Activated naive CD8-positive, alpha-beta T cell treated with anti-CD3 and anti-CD28 coated beads, Interleukin-2, amount 50 U/mL, for 24 hours (primary cell): ENCODE measurements around the gene OR2AT4.

Source experiments
- ATAC-seq: fragments of 150-1000 bp; cut with Tn5 transposase; one replicate; pipeline ENCODE4 v1.10.0; 2021
- DNase-seq: peaks from one replicate; pipeline ENCODE4 v3.0.0; 2021
- H3K27ac Mint-ChIP-seq: one replicate; pipeline ENCODE4 v1.8.0; 2021; ENCODE audit warnings: mild to moderate bottlenecking, mixed read lengths
- H3K27me3 Mint-ChIP-seq: one replicate; pipeline ENCODE4 v1.8.0; 2021; ENCODE audit warnings: mixed read lengths
- H3K36me3 Mint-ChIP-seq: one replicate; pipeline ENCODE4 v1.8.0; 2021; ENCODE audit warnings: low read depth, mixed read lengths
- H3K4me1 Mint-ChIP-seq: one replicate; pipeline ENCODE4 v1.8.0; 2021; ENCODE audit warnings: mixed read lengths
- H3K4me3 Mint-ChIP-seq: one replicate; pipeline ENCODE4 v1.8.0; 2021; ENCODE audit warnings: mild to moderate bottlenecking, moderate library complexity, mixed read lengths
- H3K9me3 Mint-ChIP-seq: one replicate; pipeline ENCODE4 v1.8.0; 2021; ENCODE audit warnings: mixed read lengths

Gene OR2AT4

DNA sequence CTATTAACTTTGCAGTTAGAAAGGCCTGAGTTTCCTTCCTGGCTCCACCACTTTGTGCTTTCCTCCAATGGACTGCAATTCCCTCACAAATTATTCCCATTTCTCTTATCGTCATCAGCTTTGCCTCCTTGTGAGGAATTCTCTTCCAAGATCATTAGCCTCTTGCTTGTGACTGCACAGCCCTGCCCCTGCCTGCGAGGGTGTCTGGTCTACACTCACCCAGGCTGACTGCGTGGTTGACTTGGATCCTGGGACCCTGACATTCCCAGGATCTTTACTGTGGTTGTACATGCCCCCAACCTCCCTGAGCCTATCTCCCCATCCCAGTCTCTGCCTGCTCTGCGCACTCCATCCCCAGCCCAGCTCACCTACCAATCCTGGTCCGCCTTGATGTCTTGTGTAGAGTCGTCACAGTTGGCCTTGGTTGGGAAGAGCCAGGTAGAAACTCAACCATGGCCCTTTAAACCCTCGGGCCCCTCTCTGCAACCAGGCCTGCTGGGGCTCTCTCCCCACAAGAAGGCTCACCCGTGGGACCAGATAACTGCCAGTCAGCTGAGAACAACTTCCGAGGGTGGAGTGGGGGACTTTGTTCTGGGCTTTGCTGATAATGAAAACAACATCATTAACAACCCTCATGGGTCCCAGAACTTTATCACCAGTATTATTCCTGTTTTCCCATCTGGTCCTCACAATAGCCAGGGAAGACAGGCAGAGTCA is at the start of gene OR2AT4:
Gene OR2AT4, minus strand, starts transcription at position 421 of the 717 bp plus-strand sequence.
- no peak within 1 kb of the TSS for H3K4me3 Mint-ChIP-seq
- peaks cover 9% of the 10 kb centered on the region for H3K4me1 Mint-ChIP-seq
- DNase-seq (no peak), ATAC-seq (no peak)
- H3K9me3 Mint-ChIP-seq = peaks cover 6% of the 10 kb centered on the region
- no peak within 1 kb of the TSS for H3K27ac Mint-ChIP-seq
- H3K36me3 Mint-ChIP-seq = no peaks in the 10 kb centered on the region
- H3K27me3 Mint-ChIP-seq = peaks cover 42% of the 10 kb centered on the region

GRCh38 chr11:75145972-75146519 is 49.4 kb upstream of the OR2AT4 start:
- H3K27ac Mint-ChIP-seq = no peak overlapping the region
- no peaks in the 10 kb centered on the region for H3K9me3 Mint-ChIP-seq
- H3K4me1 Mint-ChIP-seq = peaks cover 24% of the 10 kb centered on the region
- H3K36me3 Mint-ChIP-seq = no peaks in the 10 kb centered on the region
- H3K27me3 Mint-ChIP-seq = peaks cover 7% of the 10 kb centered on the region
- no peak for ATAC-seq
- H3K4me3 Mint-ChIP-seq = no peak overlapping the region
- DNase-seq = no peak

DNA sequence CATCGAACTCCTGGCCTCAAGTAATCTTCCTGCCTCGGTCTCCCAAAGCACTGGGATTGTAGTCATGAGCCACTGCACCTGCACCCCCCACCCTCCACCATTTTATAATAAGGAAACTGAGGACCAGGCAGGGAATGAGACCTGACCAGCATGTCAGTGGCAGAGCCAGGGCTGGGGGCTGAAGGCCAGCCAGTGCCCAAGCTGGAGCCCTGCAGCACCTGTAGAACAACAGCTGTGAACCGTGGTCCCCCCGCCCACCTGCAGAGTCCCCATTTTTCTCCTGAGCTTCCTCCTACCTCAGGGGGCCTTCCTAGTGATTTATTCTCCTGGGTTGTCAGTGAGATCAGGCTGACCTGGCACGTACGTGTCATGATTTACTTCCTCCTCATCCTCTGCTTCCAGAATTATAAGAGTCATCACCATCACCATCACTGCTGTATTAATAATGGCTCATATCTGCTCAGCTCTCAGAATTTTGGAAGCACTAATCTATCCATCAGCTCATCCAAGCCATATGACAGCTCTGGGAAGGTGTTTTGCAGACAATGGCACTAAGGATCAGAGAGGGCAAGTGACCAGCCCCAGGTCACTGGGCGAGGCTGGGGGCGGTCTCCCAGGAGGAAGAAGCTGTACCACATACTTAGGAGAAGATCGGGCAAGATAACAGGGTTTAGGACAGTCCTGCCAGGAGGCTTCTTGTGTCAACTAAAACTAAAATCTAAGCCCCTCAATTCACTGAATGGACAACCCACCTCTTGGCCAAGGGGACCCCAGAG is 48.7 kb upstream of the OR2AT4 start:
- peak overlapping the region; percentile 17 for H3K27ac Mint-ChIP-seq

DNA sequence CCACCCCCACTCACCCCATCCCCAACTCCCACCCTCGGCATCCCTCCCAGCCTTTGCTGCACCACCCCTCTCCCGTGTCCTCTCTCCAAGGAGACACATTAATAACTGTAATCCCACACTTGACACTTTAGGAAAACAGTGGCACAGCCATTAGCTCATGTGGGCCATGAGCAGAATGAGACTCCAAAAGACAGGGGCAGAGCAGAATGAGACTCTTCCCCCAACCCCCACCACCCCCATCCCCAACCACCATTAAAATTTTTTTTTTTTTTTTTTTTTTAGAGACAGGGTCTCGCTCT is 48.0 kb upstream of the OR2AT4 start:
- H3K4me1 Mint-ChIP-seq = peaks cover 24% of the 10 kb centered on the region

More for the DNA sequence above, 48.7 kb upstream of the OR2AT4 start:
- H3K27me3 Mint-ChIP-seq = peaks cover 3% of the 10 kb centered on the region
- peaks cover 24% of the 10 kb centered on the region for H3K4me1 Mint-ChIP-seq
- no peaks in the 10 kb centered on the region for H3K9me3 Mint-ChIP-seq
- no peaks in the 10 kb centered on the region for H3K36me3 Mint-ChIP-seq
- H3K4me3 Mint-ChIP-seq = no peak overlapping the region
- ATAC-seq (no peak), DNase-seq (no peak)

GRCh38 chr11:75143420-75143731 is 46.7 kb upstream of the OR2AT4 start:
- Mint-ChIP-seq H3K9me3 (no peaks in the 10 kb centered on the region), H3K27ac (peak overlapping the region; percentile 63), H3K27me3 (peaks cover 6% of the 10 kb centered on the region), H3K4me3 (peak overlapping the region; percentile 41), H3K4me1 (peaks cover 24% of the 10 kb centered on the region), H3K36me3 (no peaks in the 10 kb centered on the region)
- ATAC-seq (no peak), DNase-seq (no peak)

More for the DNA sequence above, 48.0 kb upstream of the OR2AT4 start:
- H3K27me3 Mint-ChIP-seq = peaks cover 4% of the 10 kb centered on the region
- no peaks in the 10 kb centered on the region for H3K36me3 Mint-ChIP-seq
- no peak for ATAC-seq
- H3K27ac Mint-ChIP-seq = no peak overlapping the region
- no peak overlapping the region for H3K4me3 Mint-ChIP-seq
- DNase-seq = no peak
- no peaks in the 10 kb centered on the region for H3K9me3 Mint-ChIP-seq

DNA sequence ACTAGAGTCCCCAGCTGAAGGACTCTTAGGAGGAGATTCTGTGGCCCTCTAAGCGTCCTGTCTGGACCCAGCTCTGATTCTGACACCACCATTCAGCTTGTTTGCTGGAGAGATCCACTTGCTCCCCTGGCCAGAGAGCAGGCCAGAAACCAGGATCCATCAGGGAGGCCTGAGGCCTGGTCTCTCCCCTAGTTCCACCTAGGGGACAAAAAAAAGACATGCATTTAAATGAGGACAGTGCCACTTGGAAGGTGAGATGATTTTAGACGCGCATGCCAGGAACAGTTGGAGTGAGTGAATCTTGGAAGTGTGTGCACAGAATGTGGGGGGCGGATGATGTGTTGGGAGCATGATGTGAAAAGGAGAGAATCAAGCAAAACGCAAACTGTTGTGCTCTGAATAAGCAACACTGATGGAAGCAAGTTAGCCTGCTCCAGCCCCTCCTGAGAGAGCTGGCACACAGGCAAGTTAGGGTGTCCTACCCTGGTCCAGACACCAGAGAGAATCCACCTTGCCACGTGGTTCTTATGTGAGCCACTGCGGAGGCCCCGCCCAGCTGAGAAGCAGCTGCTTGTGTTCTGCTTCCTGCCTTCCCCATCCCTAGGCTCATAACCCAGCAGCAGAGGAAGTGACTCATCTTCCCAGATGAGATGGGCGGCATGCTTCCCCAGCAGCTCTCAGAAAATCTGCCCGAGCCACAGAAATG is 46.2 kb upstream of the OR2AT4 start:
- peak overlapping the region; percentile 41 for H3K4me3 Mint-ChIP-seq
- DNase-seq (peak; percentile 71), ATAC-seq (peak; percentile 95)
- H3K9me3 Mint-ChIP-seq = no peaks in the 10 kb centered on the region
- peaks cover 8% of the 10 kb centered on the region for H3K27me3 Mint-ChIP-seq
- H3K36me3 Mint-ChIP-seq = no peaks in the 10 kb centered on the region
- peaks cover 24% of the 10 kb centered on the region for H3K4me1 Mint-ChIP-seq
- H3K27ac Mint-ChIP-seq = peak overlapping the region; percentile 70

DNA sequence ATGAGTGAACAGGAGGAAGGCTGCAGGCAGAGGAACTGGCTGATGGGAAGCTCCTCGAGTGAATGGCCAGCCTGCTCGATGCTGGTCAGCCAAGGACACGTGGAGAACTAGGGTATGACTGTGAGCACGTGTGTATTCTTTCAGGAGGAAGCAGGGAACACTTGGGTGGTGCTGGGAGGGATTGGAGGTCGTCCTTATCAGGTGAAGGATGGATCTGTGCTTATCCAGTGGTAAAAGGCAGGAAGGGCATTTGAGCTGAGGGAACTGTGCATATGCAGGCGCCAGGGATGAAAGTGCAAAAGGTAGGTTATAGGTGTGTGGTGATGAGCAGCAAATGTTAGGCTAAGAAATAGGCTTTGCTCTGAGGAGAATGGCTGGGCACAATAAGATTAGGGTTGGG is 44.5 kb upstream of the OR2AT4 start:
- no peak for ATAC-seq

DNA sequence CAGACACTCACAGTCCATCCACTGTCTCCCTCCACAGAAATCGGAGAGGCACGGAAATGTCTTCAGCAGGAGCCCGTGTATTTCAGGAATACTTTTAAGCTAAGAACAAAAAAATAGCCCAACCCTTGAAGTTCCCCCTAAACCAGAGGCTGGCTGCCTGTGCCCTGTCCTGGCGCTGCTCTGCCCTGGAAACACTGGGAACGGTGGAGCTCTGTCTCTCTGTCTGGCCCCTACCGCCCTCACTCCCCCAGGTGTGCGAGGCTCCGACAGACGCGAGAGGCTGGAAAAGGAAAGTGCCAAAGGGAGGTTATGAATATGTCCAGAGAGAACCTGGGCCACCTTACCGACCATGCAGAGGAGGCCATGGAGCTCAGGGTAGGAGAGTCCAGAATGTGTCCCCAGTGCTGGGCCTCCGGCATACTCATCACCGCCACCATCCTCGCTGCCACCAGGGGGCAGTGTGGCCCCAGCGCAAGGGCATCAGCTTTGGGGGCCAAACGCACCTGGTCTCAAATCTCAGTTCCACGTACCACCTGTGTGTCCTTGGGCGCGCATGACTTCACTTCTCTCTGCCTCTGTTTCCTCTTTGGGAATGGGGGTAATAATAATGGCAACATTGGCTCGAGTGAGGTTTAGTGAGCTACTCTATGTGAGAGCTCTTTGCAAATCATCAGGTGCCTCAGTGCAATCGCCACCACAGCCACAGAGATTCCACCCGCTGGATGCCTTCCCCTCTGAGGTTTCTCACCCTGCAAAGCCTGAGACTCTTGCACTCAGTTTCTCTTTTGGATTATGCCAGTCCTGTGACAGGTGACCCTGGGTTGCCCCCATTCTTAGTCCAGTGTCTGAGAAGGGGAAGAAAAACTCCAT is 43.8 kb upstream of the OR2AT4 start:
- Mint-ChIP-seq H3K36me3 (no peaks in the 10 kb centered on the region), H3K27me3 (peaks cover 8% of the 10 kb centered on the region), H3K27ac (no peak overlapping the region), H3K4me1 (peaks cover 24% of the 10 kb centered on the region), H3K9me3 (no peaks in the 10 kb centered on the region), H3K4me3 (no peak overlapping the region)
- peak; percentile 82 for DNase-seq
- peak; percentile 38 for ATAC-seq

More for the DNA sequence above, 44.5 kb upstream of the OR2AT4 start:
- no peak for DNase-seq
- Mint-ChIP-seq H3K27me3 (peaks cover 9% of the 10 kb centered on the region), H3K36me3 (no peaks in the 10 kb centered on the region), H3K4me1 (peaks cover 24% of the 10 kb centered on the region), H3K4me3 (no peak overlapping the region), H3K27ac (no peak overlapping the region), H3K9me3 (no peaks in the 10 kb centered on the region)

- Mint-ChIP-seq H3K27me3 (peaks cover 14% of the 10 kb centered on the region), H3K4me3 (no peak overlapping the region), H3K27ac (no peak overlapping the region), H3K4me1 (no peaks in the 10 kb centered on the region), H3K36me3 (no peaks in the 10 kb centered on the region), H3K9me3 (no peaks in the 10 kb centered on the region)
- DNase-seq (no peak), ATAC-seq (no peak)
Observed at GRCh38 chr11:75135651-75136050, 39.0 kb upstream of the OR2AT4 start.

DNA sequence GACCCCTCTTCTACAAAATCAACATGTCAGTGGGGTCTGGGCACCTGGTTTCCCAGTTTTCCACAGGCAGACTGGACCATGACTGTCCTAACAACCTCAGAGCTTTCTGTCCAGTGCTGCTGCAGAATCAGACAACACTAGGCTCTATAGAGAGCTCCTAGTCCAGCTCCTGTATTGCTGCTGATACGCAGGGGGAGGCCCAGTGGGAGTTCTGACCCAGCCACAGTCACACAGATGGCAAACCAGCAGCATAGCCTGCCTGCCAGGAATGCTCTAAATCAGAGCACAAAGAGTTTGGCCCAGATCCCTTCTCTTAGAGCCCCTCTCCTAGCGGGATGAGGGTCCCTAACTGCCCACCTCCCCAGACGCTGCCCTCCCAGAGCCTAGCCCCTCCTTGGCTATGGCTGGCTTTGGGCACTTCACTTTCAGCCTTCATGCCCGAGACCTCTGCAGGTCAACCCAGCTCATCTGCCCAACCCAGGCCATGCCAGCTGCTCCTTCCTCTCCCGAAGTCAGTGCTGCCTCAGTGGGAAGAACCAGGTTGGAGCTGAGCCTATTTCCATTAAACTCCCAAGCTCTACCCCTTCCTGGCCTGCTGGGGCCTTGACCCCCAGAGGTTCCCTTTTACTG is 38.5 kb upstream of the OR2AT4 start:
- Mint-ChIP-seq H3K9me3 (no peaks in the 10 kb centered on the region), H3K4me1 (no peaks in the 10 kb centered on the region), H3K36me3 (no peaks in the 10 kb centered on the region), H3K27me3 (peaks cover 12% of the 10 kb centered on the region), H3K27ac (no peak overlapping the region), H3K4me3 (no peak overlapping the region)
- no peak for DNase-seq
- ATAC-seq = no peak

GRCh38 chr11:75133976-75134375 is 37.3 kb upstream of the OR2AT4 start:
- DNase-seq = no peak
- no peaks in the 10 kb centered on the region for H3K4me1 Mint-ChIP-seq

DNA sequence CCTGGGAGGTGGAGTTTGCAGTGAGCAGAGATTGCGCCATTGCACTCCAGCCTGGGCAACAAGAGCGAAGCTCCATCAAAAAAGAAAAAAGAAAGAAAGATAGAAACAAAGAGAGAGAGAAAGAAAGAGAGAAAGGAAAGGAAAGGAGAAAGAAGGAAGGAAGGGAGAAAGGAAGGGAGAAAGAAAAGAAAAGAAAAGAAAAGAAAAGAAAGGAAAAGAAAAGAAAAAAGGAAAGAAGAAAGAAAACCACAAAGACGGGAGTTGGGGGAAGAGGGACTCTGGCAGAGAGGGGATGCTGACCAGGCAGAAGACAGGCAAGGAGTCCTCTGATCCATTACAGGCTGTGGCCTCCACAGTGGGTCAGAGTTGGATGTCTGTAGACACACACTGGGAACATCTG is 35.4 kb upstream of the OR2AT4 start:
- ATAC-seq (no peak), DNase-seq (no peak)
- H3K27ac Mint-ChIP-seq = no peak overlapping the region
- H3K4me1 Mint-ChIP-seq = no peaks in the 10 kb centered on the region
- no peaks in the 10 kb centered on the region for H3K9me3 Mint-ChIP-seq
- peaks cover 22% of the 10 kb centered on the region for H3K27me3 Mint-ChIP-seq
- H3K4me3 Mint-ChIP-seq = no peak overlapping the region
- H3K36me3 Mint-ChIP-seq = no peaks in the 10 kb centered on the region

More at GRCh38 chr11:75133976-75134375, 37.3 kb upstream of the OR2AT4 start:
- H3K27ac Mint-ChIP-seq = no peak overlapping the region
- H3K27me3 Mint-ChIP-seq = peaks cover 17% of the 10 kb centered on the region
- no peaks in the 10 kb centered on the region for H3K9me3 Mint-ChIP-seq
- ATAC-seq = no peak
- H3K36me3 Mint-ChIP-seq = no peaks in the 10 kb centered on the region
- H3K4me3 Mint-ChIP-seq = no peak overlapping the region

GRCh38 chr11:75126564-75126963 is 29.9 kb upstream of the OR2AT4 start:
- no peak for ATAC-seq
- Mint-ChIP-seq H3K4me3 (no peak overlapping the region), H3K4me1 (no peaks in the 10 kb centered on the region), H3K36me3 (no peaks in the 10 kb centered on the region), H3K27me3 (peaks cover 21% of the 10 kb centered on the region), H3K9me3 (no peaks in the 10 kb centered on the region), H3K27ac (no peak overlapping the region)
- no peak for DNase-seq

DNA sequence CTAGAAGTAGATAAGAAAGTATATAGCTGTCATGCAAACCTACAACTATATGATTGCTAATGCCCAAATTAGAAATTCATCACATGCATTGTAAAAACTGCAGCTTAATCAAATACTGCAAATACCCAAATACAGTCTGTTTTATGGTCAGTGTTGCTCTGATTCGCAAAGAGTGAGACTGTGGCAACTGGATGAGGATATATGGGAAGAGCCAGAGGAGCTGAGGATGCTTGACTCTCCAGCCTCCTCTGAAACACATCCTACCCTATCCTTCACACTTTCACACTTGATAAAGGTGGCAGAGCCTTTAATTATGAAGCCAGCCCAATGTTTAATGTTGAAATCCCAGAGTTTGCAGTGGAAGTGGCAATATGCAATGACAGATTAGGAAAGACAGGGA is 21.9 kb upstream of the OR2AT4 start:
- Mint-ChIP-seq H3K27me3 (peaks cover 17% of the 10 kb centered on the region), H3K9me3 (peaks cover 16% of the 10 kb centered on the region), H3K4me1 (no peaks in the 10 kb centered on the region), H3K4me3 (no peak overlapping the region), H3K27ac (no peak overlapping the region), H3K36me3 (no peaks in the 10 kb centered on the region)
- ATAC-seq = no peak
- DNase-seq = no peak
